NCI-H1694 treated with DMSO at 0.1 percent for 48 hours (cell line): Measurements from ENCODE around the gene ESRRB.

Experiments
- DNase-seq: peaks from one replicate; lab custom pipeline; 2025; lab: John Stamatoyannopoulos, UW

Gene ESRRB

DNA sequence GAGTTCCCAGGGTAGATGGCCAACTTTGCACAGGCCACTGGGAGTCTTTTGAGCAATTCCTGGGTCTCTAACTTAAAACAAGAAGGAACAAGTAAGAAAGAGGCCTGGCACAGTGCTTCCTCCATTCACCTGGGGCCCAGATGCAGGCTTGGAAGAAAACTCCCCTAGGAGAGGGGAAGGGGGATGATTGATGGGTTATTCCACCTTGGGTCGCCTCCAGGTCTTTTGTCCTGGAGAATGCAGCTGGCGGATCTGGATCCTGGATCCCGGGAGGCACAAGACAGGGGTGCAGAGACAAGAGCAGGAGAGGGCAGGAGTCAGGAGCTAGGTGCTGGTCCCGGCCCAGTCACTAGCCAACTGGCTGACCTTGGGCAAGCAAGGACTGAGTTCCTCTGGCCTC is 74.5 kb downstream of the ESRRB start:
- DNase-seq, result no peak

GRCh38 chr14:76456200-76456599 is 80.3 kb downstream of the ESRRB start:
- DNase-seq, result peak; percentile 69

- DNase-seq, result no peak
These were observed 81.1 kb downstream of the ESRRB start for GRCh38 chr14:76456891-76457586.

DNA sequence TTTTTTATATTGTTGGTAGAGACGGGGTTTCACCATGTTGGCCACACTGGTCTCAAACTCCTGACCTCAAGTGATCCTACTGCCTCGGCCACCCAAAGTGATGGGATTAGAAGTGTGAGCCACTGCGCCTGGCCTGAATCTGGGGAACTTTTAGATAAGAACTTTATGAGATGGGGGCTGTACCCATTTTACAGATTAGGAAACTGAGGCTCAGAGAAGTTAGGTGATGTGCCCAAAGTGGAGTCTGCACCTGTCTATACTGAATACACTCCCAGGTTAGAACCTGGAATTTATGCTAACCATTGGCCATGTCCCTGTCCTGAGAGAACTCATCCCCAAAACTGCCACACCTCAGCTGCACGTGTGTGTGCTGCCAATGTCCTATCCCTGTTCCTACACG is 81.9 kb downstream of the ESRRB start:
- DNase-seq, result no peak

DNA sequence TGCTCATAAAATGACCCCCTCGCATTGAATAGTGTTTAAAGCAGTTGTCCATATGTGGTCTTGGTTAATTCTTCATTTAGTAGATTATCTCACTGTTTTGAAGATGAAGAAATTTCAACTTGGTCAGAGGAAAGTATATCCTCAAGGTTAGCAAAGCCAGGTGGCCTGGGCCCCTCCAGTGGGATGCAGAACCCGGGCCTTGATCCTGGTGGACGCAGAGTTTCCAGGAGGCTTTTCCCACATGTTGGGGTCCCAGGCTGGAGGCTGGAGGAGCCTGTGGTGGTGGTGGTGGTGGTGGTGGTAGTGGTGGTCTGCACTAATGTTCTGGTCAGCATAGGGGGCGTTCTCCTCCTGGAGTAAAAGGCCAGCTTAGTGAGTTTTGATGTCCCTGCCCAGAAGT is 85.9 kb downstream of the ESRRB start:
- DNase-seq, result no peak

GRCh38 chr14:76462330-76462729 is 86.4 kb downstream of the ESRRB start:
- DNase-seq, result no peak

DNA sequence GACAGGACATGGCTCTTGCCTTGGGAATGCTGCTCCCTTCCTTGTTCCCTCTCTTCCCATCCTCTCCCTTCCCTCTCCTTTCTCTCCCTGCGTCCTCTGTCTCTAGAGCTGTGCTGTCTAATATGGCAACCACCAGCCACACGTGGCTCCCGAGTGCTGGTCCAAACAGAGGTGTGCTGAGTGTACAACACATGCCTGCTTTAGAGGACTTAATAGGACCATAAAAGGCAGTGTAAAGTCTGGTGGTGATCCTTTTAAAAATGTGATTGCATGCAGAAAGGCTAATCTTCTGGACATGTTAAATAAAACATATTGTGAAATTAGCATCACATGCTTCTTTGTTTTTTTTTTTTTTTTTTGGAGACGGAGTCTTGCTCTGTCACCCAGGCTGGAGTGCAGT is 87.2 kb downstream of the ESRRB start:
- no peak for DNase-seq

GRCh38 chr14:76464856-76465255 is 88.9 kb downstream of the ESRRB start:
- no peak for DNase-seq

GRCh38 chr14:76465664-76466063 is 89.7 kb downstream of the ESRRB start:
- DNase-seq, result no peak

DNA sequence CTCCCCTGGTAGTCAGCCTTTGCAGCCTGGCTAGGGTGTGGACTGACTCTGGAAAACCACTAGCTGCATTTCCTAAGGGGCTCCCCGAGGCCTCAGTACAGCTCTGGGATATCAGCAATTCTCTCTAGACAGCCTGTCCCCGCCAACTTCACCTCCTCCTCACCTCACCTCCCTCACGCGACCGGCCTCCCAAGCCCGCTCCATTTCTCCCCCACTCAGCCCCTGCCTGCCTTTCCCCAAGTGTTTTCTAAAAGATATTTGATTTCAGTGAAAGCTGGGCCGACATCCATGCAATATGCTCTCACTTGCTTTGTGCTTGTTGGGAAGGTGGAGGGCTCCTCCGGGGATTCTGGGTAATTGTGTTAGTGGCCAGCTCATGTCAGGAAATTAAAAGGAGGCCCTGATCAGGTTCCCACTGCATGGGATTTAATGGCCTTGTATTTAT is 91.8 kb downstream of the ESRRB start:
- no peak for DNase-seq

GRCh38 chr14:76472199-76472723 is 96.3 kb downstream of the ESRRB start:
- no peak for DNase-seq

- no peak for DNase-seq
These were observed 97.7 kb downstream of the ESRRB start for GRCh38 chr14:76473481-76474263.

- DNase-seq, result no peak
These were observed 104.5 kb downstream of the ESRRB start for GRCh38 chr14:76480426-76480825.

DNA sequence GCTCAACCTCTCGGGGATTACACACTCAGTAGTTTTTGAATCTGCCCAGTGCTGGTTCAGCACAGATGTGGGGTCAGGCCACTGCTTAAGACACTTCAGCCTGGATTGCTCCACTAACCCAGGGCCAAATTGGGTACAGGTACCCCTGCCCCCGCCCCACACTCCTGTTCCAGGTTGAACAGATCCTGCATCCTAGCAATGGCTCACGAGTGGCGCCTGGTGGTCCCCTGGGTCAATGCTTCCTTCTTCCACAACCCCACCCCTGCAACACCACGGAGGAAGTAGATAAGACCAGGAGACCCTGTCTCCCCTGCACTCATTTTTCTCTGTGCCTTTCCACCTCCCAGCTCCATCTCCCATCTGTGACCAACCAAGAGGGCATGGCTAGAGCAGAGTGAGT is 108.4 kb downstream of the ESRRB start:
- no peak for DNase-seq

- peak; percentile 97 for DNase-seq
These were observed 110.4 kb downstream of the ESRRB start for GRCh38 chr14:76486251-76486743.

- DNase-seq, result no peak
These were observed 112.6 kb downstream of the ESRRB start for GRCh38 chr14:76488551-76488950.

DNA sequence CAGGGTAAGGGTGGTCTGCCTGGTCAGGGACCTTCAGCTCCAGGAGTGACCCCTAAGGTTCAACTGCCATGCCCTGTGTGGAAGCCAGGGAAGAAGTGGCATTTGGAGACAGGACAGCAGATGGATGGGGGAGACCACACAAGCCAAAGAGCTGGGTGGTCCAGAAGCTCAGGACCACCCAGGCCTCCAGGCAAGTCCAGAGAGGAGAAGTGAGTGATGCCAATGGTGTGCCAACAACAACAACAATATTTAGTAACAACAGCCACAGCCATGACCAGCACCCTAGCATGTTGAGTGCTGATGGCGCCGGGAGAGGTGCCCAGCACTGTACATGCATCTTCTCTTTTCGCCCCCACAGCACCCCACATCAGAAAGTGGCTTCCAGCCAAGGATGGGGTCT is 113.7 kb downstream of the ESRRB start:
- DNase-seq, result no peak

- no peak for DNase-seq
These were observed 114.2 kb downstream of the ESRRB start for GRCh38 chr14:76490111-76490510.

DNA sequence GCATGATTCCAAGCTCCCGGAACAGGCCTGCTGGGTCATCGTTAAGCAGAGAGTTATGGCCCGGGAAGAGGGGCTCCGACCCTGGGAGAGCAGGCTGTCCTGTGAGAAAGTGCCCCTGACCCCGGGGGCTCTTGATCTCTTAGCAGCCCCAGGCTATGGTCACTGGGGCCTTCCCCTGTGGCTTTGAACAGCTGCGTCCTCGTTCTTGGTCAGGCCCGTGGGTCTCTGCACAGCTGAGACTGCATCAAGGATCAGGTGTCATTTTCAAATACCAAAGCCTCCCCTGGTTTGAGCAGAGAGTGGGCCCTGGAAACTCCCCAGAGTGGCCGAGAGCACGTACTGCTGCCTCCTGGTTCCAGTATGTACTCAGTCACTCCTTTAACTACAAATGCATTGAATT is 114.8 kb downstream of the ESRRB start:
- DNase-seq, result no peak

- no peak for DNase-seq
These were observed 115.4 kb downstream of the ESRRB start for GRCh38 chr14:76491172-76491930.

DNA sequence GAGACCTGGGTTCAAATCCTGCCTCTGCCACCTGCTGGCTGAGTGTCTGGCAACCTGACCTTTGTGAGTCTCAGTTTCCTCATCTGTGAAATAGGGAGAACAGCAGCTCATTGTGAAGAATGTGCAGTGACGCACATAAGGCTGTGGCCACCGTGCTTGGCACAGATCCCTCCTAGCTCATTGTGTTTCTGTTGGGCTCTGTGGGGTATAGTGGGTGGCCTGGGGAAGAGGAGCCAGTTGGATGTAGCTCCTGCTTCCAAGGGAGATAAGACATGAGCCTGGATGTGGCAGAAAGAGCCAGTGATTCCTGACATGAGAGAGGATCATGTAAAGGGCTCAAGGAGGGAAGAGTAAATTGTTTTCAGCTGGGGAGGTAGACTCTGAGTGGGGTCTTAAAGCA is 120.0 kb downstream of the ESRRB start:
- DNase-seq, result no peak

GRCh38 chr14:76496595-76496994 is 120.7 kb downstream of the ESRRB start:
- DNase-seq, result no peak
